HepG2 (cell line): ENCODE measurements around the gene ELF2. TPM values are rescaled to one million over a fixed set of nuclear protein-coding genes. Genes with fewer than 3 reads are reported as not detected.
A peak's percentile ranks its signal among the peaks of the same experiment; 100 is the strongest.

Experiments
- ATAC-seq: fragments of 200-7000 bp; cut with Tn5 transposase; 3 replicates; pipeline ENCODE4 v1.9.1; 2020; ENCODE audit warnings: mild to moderate bottlenecking, moderate library complexity
- BruUV-seq: library from RNA; stranded (reverse); fragments of 400-500 nt; replicated peaks from 2 replicates; lab custom pipeline; 2021; lab: Mats Ljungman, UMichigan
- CTCF ChIA-PET: fragments of 300-600 bp; formaldehyde crosslinking; extraction: SDS; loops from one replicate; lab custom pipeline; 2021; ENCODE audit warnings: low total read pairs, inconsistent platforms, low intra/inter-chr PET ratio; lab: Yijun Ruan, JAX
- POLR2A ChIA-PET: fragments of 350-600 bp; sonication (Branson Sonifier 250); formaldehyde crosslinking; loops from one replicate; lab custom pipeline; 2020; ENCODE audit warnings: antibody characterized with exemption, inconsistent platforms; lab: Yijun Ruan, JAX
- DNase-seq: peaks from one replicate; pipeline ENCODE4 v3.0.0-alpha.2; 2015; ENCODE audit warnings: low spot score
- FAIRE-seq: peaks from 3 replicates; lab custom pipeline; 2011; peaks lifted over from hg19 to GRCh38; lab: Jason Lieb, UNC
- H2AFZ ChIP-seq: one replicate; pipeline ENCODE4 v1.6.1; 2011; ENCODE audit warnings: low read length, inconsistent platforms
- H3K27ac ChIP-seq: fragments of 300-600 bp; 3 replicates; pipeline ENCODE4 v1.8.0; 2011; ENCODE audit warnings: mixed run types, mild to moderate bottlenecking, mixed read lengths, low read length, inconsistent platforms; ENCODE audit not compliant: insufficient read depth; ENCODE audit errors: extremely low read length
- H3K27me3 ChIP-seq, 2 experiments: fragments of 200-600 bp in 1 of 2; 2 replicates in 1 of 2; 3 replicates in 1 of 2; pipeline versions ENCODE4 v1.6.0 to v1.8.0; 2011; ENCODE audit warnings: low read length in 2 of 2, mild to moderate bottlenecking in 2 of 2, moderate library complexity in 2 of 2, inconsistent platforms in 1 of 2; ENCODE audit not compliant: insufficient read depth in 2 of 2, control insufficient read depth in 1 of 2
- H3K36me3 ChIP-seq, 2 experiments: fragments of 200-600 bp in 1 of 2; replicated peaks in 1 of 2; 2 replicates in 1 of 2; 3 replicates in 1 of 2; pipeline versions ENCODE4 v1.5.1 to v1.8.0; 2011; ENCODE audit warnings: low read length in 2 of 2, inconsistent platforms in 1 of 2; ENCODE audit not compliant: insufficient read depth in 2 of 2, control insufficient read depth in 1 of 2
- H3K4me1 ChIP-seq: 2 replicates; pipeline ENCODE4 v1.5.1; 2012; ENCODE audit warnings: low read length, inconsistent platforms; ENCODE audit not compliant: insufficient read depth
- H3K4me2 ChIP-seq: 2 replicates; pipeline ENCODE4 v1.6.0; 2011; ENCODE audit warnings: low read depth, low read length, inconsistent platforms
- H3K4me3 ChIP-seq, 3 experiments: fragments of 200-600 bp in 1 of 3; sonication (generic), shearing (Covaris generic) in 1 of 3; replicated peaks in 1 of 3; 2 replicates each; pipeline ENCODE4 v1.5.1; 2011 to 2016; ENCODE audit warnings: low read length in 3 of 3, inconsistent platforms in 2 of 3, low read depth in 2 of 3, mild to moderate bottlenecking in 2 of 3, control low read depth in 1 of 3, mixed read lengths in 1 of 3; ENCODE audit not compliant: insufficient read depth in 1 of 3
- H3K79me2 ChIP-seq: one replicate; pipeline ENCODE4 v1.6.1; 2011; ENCODE audit warnings: low read length, inconsistent platforms; ENCODE audit not compliant: insufficient read depth
- H3K9ac ChIP-seq: 2 replicates; pipeline ENCODE4 v1.6.0; 2011; ENCODE audit warnings: mild to moderate bottlenecking, low read depth, low read length, inconsistent platforms; ENCODE audit not compliant: insufficient read depth
- H3K9me3 ChIP-seq: 2 replicates; pipeline ENCODE4 v1.5.1; 2012; ENCODE audit warnings: mild to moderate bottlenecking, low read length
- H4K20me1 ChIP-seq: 2 replicates; pipeline ENCODE4 v1.6.0; 2011; ENCODE audit warnings: inconsistent platforms, mild to moderate bottlenecking, low read length, moderate library complexity; ENCODE audit not compliant: insufficient read depth
- AHR ChIP-seq: IDR thresholded peaks from 2 replicates; pipeline ENCODE4 v1.6.1; 2018; ENCODE audit warnings: missing genetic modification reagents, missing compliant biosample characterization
- GATAD1 ChIP-seq: IDR thresholded peaks from 2 replicates; pipeline ENCODE4 v1.6.1; 2016; ENCODE audit warnings: missing genetic modification reagents, missing compliant biosample characterization
- KAT2B ChIP-seq: fragments of 150-350 bp; IDR thresholded peaks from 2 replicates; pipeline ENCODE4 v1.6.1; 2014; ENCODE audit warnings: low read depth, low read length, borderline replicate concordance
- KMT2A ChIP-seq: sonication (generic); formaldehyde crosslinking; IDR thresholded peaks from 2 replicates; pipeline ENCODE4 v1.4.0; 2020; ENCODE audit warnings: missing genetic modification reagents
- LCORL ChIP-seq, 2 experiments: fragments of 450-650 bp in 1 of 2; sonication (generic) in 1 of 2; formaldehyde crosslinking in 1 of 2; IDR thresholded peaks; 2 replicates each; pipeline versions ENCODE4 v1.5.0 to v1.6.1; 2017 to 2020; ENCODE audit warnings: antibody characterized with exemption in 1 of 2, missing genetic modification reagents in 1 of 2
- MXD3 ChIP-seq: IDR thresholded peaks from 2 replicates; pipeline ENCODE4 v1.6.1; 2016; ENCODE audit warnings: mild to moderate bottlenecking, missing biosample characterization, missing genetic modification reagents
- PPARG ChIP-seq: conservative IDR thresholded peaks from 2 replicates; pipeline ENCODE4 v1.6.1; 2016; ENCODE audit warnings: missing biosample characterization, missing genetic modification reagents
- REL ChIP-seq: sonication (generic); formaldehyde crosslinking; conservative IDR thresholded peaks from 2 replicates; pipeline ENCODE4 v1.8.0; 2022; ENCODE audit warnings: mild to moderate bottlenecking, missing genetic modification reagents, moderate library complexity
- RFX3 ChIP-seq: IDR thresholded peaks from 2 replicates; pipeline ENCODE4 v1.6.1; 2016; ENCODE audit warnings: missing biosample characterization, missing genetic modification reagents
- SOX13 ChIP-seq, 3 experiments: fragments of 450-650 bp in 1 of 3; sonication (generic) in 1 of 3; formaldehyde crosslinking in 1 of 3; IDR thresholded peaks in 2 of 3; conservative IDR thresholded peaks in 1 of 3; 2 replicates each; pipeline versions ENCODE4 v1.5.0 to v1.6.1; 2016 to 2020; ENCODE audit warnings: antibody characterized with exemption in 1 of 3, mild to moderate bottlenecking in 1 of 3, missing compliant biosample characterization in 1 of 3, missing genetic modification reagents in 1 of 3, moderate library complexity in 1 of 3
- SPEN ChIP-seq: sonication (generic); formaldehyde crosslinking; IDR thresholded peaks from 2 replicates; pipeline ENCODE4 v1.5.1; 2020; ENCODE audit warnings: low read depth, mild to moderate bottlenecking, missing genetic modification reagents
- TBP ChIP-seq: sonication (generic); formaldehyde crosslinking; IDR thresholded peaks from 2 replicates; pipeline ENCODE4 v1.5.0; 2020; ENCODE audit warnings: missing genetic modification reagents
- ZBTB2 ChIP-seq: sonication (generic); formaldehyde crosslinking; IDR thresholded peaks from 2 replicates; pipeline ENCODE4 v1.8.0; 2022; ENCODE audit warnings: low read depth, missing genetic modification reagents
- ZFP41 ChIP-seq: sonication (generic); formaldehyde crosslinking; IDR thresholded peaks from 2 replicates; pipeline ENCODE4 v1.4.0; 2020; ENCODE audit warnings: mild to moderate bottlenecking, missing genetic modification reagents, borderline replicate concordance
- ZNF205 ChIP-seq: IDR thresholded peaks from 2 replicates; pipeline ENCODE4 v1.6.1; 2018; ENCODE audit warnings: missing biosample characterization, missing genetic modification reagents
- ZNF207 ChIP-seq: fragments of 450-650 bp; IDR thresholded peaks from 2 replicates; pipeline ENCODE4 v1.6.1; 2016; ENCODE audit warnings: antibody characterized with exemption, borderline replicate concordance
- ZNF232 ChIP-seq: sonication (generic); formaldehyde crosslinking; IDR thresholded peaks from 2 replicates; pipeline ENCODE4 v1.4.0; 2020; ENCODE audit warnings: missing genetic modification reagents, borderline replicate concordance
- ZNF333 ChIP-seq: sonication (generic); formaldehyde crosslinking; IDR thresholded peaks from 2 replicates; pipeline ENCODE4 v1.4.0; 2020; ENCODE audit warnings: mild to moderate bottlenecking, missing genetic modification reagents, borderline replicate concordance
- ZNF530 ChIP-seq: sonication (generic); formaldehyde crosslinking; IDR thresholded peaks from 2 replicates; pipeline ENCODE4 v1.5.0; 2020; ENCODE audit warnings: low read depth, mild to moderate bottlenecking, missing genetic modification reagents
- ZNF598 ChIP-seq: sonication (generic); formaldehyde crosslinking; IDR thresholded peaks from 2 replicates; pipeline ENCODE4 v1.5.1; 2020; ENCODE audit warnings: mild to moderate bottlenecking, missing genetic modification reagents, borderline replicate concordance
- ZNF605 ChIP-seq: sonication (generic); formaldehyde crosslinking; IDR thresholded peaks from 2 replicates; pipeline ENCODE4 v1.8.0; 2022; ENCODE audit warnings: mild to moderate bottlenecking, missing genetic modification reagents
- ZNF709 ChIP-seq: sonication (generic); formaldehyde crosslinking; IDR thresholded peaks from 2 replicates; pipeline ENCODE4 v1.5.0; 2020; ENCODE audit warnings: mild to moderate bottlenecking, missing genetic modification reagents
- WGBS: methylation state at CpG from one replicate; pipeline ENCODE4 v1.1.6; 2017; ENCODE audit warnings: low lambda C conversion rate; 5-methylcytosine and 5-hydroxymethylcytosine counted together
- in situ Hi-C: cut with HindIII; loops from 2 replicates; pipeline ENCODE4 v1.10.0; 2017; ENCODE audit warnings: low pct_unique_long_range_greater_than_20kb; ENCODE audit not compliant: extremely low pct_ligation_motif_present
- intact Hi-C: fragments of 100-400 bp; cut with micrococcal nuclease; formaldehyde crosslinking; loops from one replicate; pipeline ENCODE4 v1.10.0; 2022; ENCODE audit not compliant: unreplicated experiment
- polyA plus RNA-seq, 8 experiments: library from polyadenylated mRNA; depleted of rRNA in 3 of 8; stranded (reverse) in 7 of 8; unstranded in 1 of 8; fragments of >200 nt; fragmentation: Illumina TruSeq in 4 of 8; extraction: Trizol in 4 of 8; gene quantifications; 2 replicates each; pipeline versions ENCODE4 v1.2.1 to v1.2.3, GENCODE V29; 2011 to 2016; ENCODE audit warnings: low read depth in 4 of 8, missing spikeins in 1 of 8, mixed read lengths in 1 of 8; ENCODE audit not compliant: insufficient read depth in 1 of 8
- total RNA-seq, 5 experiments: library from RNA; depleted of rRNA; stranded (reverse); fragments of >200 nt; fragmentation: Illumina TruSeq; extraction: Trizol; gene quantifications; 2 replicates each; pipeline ENCODE4 v1.2.3, GENCODE V29; 2016; ENCODE audit warnings: low read depth in 1 of 5

The ELF2 gene
- total and polyA plus RNA-seq, 2 of the 13 experiments (the other 11 are each of a cell fraction or from before 2014, with no cell fraction given), result 28.6 to 35.4 TPM

- in situ Hi-C loops (loop anchor here (5.0 to 10.0 kb wide), 2 partner anchors 51 to 222 kb away; partner anchors contain the start of genes NAA15 and NDUFC1), intact Hi-C loops (loop anchor here (5.0 kb wide), 4 partner anchors 51 to 529 kb away; partner anchors contain the start of genes ELF2, NAA15 and NDUFC1)
- no peak overlapping the region for H2AFZ ChIP-seq
- H3K4me3 ChIP-seq, result peak overlapping the region; percentile 69 to 95 (median 78)
- BruUV-seq, result TSS peak; percentile 50
- under 1% methylated on average over 34 of the region's 38 CpGs for WGBS
- FAIRE-seq (peak; percentile 85), ATAC-seq (peak; percentile 90), DNase-seq (peak; percentile 98)
- H3K4me2 ChIP-seq, result peak overlapping the region; percentile 94
- CTCF ChIA-PET, result no interaction called here
- peak overlapping the region; percentile 85 for H3K9ac ChIP-seq
- peak overlapping the region; percentile 94 for H3K27ac ChIP-seq
- peaks cover 38% of the 10 kb centered on the region for H3K4me1 ChIP-seq
- peaks cover 51% of the 10 kb centered on the region for H3K79me2 ChIP-seq
- H3K27me3 ChIP-seq, result no peaks in the 10 kb centered on the region; a peak in 1 of 5 replicates
- POLR2A ChIA-PET, result interaction anchor here (0.8 to 1.9 kb wide), 4 partner anchors 68 to 219 kb away, joined by 3 to 6 read pairs (median 4); partner anchors contain the start of genes NAA15 and NOCT
- peaks cover 26% of the 10 kb centered on the region for H4K20me1 ChIP-seq
- no peaks in the 10 kb centered on the region for H3K9me3 ChIP-seq
- no peaks in the 10 kb centered on the region for H3K36me3 ChIP-seq
- TF ChIP-seq KAT2B (peak; percentile 37; the same call in 1 of the 2 replicates), MXD3 (CRISPR knock-in tag) (no peak), ZNF605 (CRISPR knock-in tag) (peak; percentile 68), ZNF530 (CRISPR knock-in tag) (no peak), ZNF333 (CRISPR knock-in tag) (no peak), AHR (CRISPR knock-in tag) (peak; percentile 55; the same call in 1 of the 2 replicates), GATAD1 (peak; percentile 79), ZNF232 (CRISPR knock-in tag) (peak; percentile 73), SOX13 (IDR thresholded peaks at IDR 0.05) (no peak), SOX13 (CRISPR knock-in tag; conservative IDR thresholded peaks at IDR 0.05 in 1 of 2, IDR thresholded peaks at IDR 0.05 in 1 of 2) (peak in 1 of 2 experiments; percentile 61; a peak in 2 of 4 replicates), TBP (CRISPR knock-in tag) (no peak), ZNF598 (CRISPR knock-in tag) (no peak), PPARG (CRISPR knock-in tag) (no peak), REL (CRISPR knock-in tag) (0 out of 2 replicates have a peak, but pooled peaks have one; percentile 62), SPEN (CRISPR knock-in tag) (peak; percentile 67; the same call in 1 of the 2 replicates), RFX3 (CRISPR knock-in tag) (no peak), ZFP41 (0 out of 2 replicates have a peak, but pooled peaks have one; percentile 3), KMT2A (CRISPR knock-in tag) (peak; percentile 97), LCORL (IDR thresholded peaks at IDR 0.05) (no peak), LCORL (CRISPR knock-in tag; IDR thresholded peaks at IDR 0.05) (peak; percentile 57; the same call in 1 of the 2 replicates), ZBTB2 (CRISPR knock-in tag) (peak; percentile 62; the same call in 1 of the 2 replicates), ZNF207 (no peak), ZNF205 (no peak), ZNF709 (CRISPR knock-in tag) (no peak)
Observed at GRCh38 chr4:139082750-139083606, 94.0 kb downstream of the ELF2 start.
